Stimulated activated CD8-positive, alpha-beta memory T cell treated with anti-CD3 and anti-CD28 coated beads, Interleukin-2, amount 100 ng/mL, for 1 hour (primary cell): ENCODE data around the gene ENOPH1.

Source experiments
- DNase-seq, 2 donors: peaks; one replicate each; pipeline ENCODE4 v3.0.0-alpha.2; 2020; ENCODE audit warnings: low read depth in 2 of 2

Gene ENOPH1

GRCh38 chr4:82508806-82509428, 78.5 kb downstream of the ENOPH1 start:
- DNase-seq: no peak

DNA sequence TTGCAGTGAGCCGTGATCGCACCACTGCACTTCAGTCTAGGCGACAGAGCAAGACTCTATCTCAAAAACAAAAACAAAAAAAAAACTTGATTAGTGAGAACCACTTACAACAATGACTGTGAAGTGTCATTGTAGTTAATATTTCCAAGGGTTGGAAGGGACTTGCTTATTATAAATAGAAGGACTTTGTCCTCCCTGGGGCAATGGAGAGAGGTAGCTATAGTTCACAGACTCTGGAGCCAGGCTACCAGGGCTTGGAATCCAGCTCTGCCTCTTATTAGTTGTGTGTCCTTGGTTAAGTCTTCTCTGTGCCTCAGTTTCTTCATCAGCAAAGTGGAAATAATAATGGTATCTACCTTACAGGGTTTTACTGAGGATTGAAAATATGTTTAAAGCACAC, 79.8 kb downstream of the ENOPH1 start:
- DNase-seq: no peak
